Caco-2 (cell line): ENCODE measurements around the gene ZMYND8. TPM values are rescaled to one million over a fixed set of nuclear protein-coding genes. Genes with fewer than 3 reads are reported as not detected.

ENCODE experiments used
- BruUV-seq: library from RNA; stranded (reverse); fragments of 400-500 nt; replicated peaks from 2 replicates; lab custom pipeline; 2021; lab: Mats Ljungman, UMichigan
- CTCF ChIA-PET: fragments of 300-600 bp; sonication (Branson Sonifier 250); formaldehyde crosslinking; loops from one replicate; lab custom pipeline; 2022; ENCODE audit warnings: antibody characterized with exemption; lab: Charles Lee
- POLR2A ChIA-PET: fragments of 300-600 bp; sonication (Branson Sonifier 250); formaldehyde crosslinking; loops from one replicate; lab custom pipeline; 2022; ENCODE audit warnings: antibody characterized with exemption; lab: Charles Lee
- DNase-seq, 2 experiments: peaks; one replicate each; pipeline versions ENCODE4 v3.0.0 to v3.0.0-alpha.2; 2020 to 2022
- H3K27me3 ChIP-seq: replicated peaks from 2 replicates; pipeline ENCODE4 v1.6.0; 2011; ENCODE audit warnings: low read length; ENCODE audit not compliant: control insufficient read depth, insufficient read depth
- H3K36me3 ChIP-seq: 2 replicates; pipeline ENCODE4 v1.5.1; 2011; ENCODE audit warnings: low read length; ENCODE audit not compliant: control insufficient read depth, insufficient read depth
- H3K4me1 ChIP-seq: fragments of 250-450 bp; sonication (Bioruptor Pico); 2 replicates; pipeline ENCODE4 v1.5.1; 2020; ENCODE audit warnings: mild to moderate bottlenecking
- H3K4me3 ChIP-seq: 2 replicates; pipeline ENCODE4 v1.5.1; 2011; ENCODE audit warnings: low read depth, mild to moderate bottlenecking, control low read depth, low read length
- H3K9me3 ChIP-seq: fragments of 250-450 bp; sonication (Bioruptor Pico); 2 replicates; pipeline ENCODE4 v1.5.1; 2020; ENCODE audit warnings: mild to moderate bottlenecking, moderate library complexity
- H3K27ac Mint-ChIP-seq: one replicate; pipeline ENCODE4 v1.8.0; 2022; ENCODE audit warnings: mixed read lengths; ENCODE audit not compliant: unreplicated experiment
- H3K27me3 Mint-ChIP-seq: one replicate; pipeline ENCODE4 v1.8.0; 2022; ENCODE audit warnings: mixed read lengths; ENCODE audit not compliant: insufficient read depth, unreplicated experiment
- H3K36me3 Mint-ChIP-seq: one replicate; pipeline ENCODE4 v1.8.0; 2022; ENCODE audit warnings: mild to moderate bottlenecking, mixed read lengths; ENCODE audit not compliant: insufficient read depth, unreplicated experiment
- H3K4me1 Mint-ChIP-seq: one replicate; pipeline ENCODE4 v1.8.0; 2022; ENCODE audit warnings: low read depth, mixed read lengths; ENCODE audit not compliant: unreplicated experiment
- H3K4me3 Mint-ChIP-seq: one replicate; pipeline ENCODE4 v1.8.0; 2022; ENCODE audit warnings: mild to moderate bottlenecking, moderate library complexity, mixed read lengths; ENCODE audit not compliant: unreplicated experiment
- H3K9me3 Mint-ChIP-seq: one replicate; pipeline ENCODE4 v1.8.0; 2022; ENCODE audit warnings: mixed read lengths; ENCODE audit not compliant: unreplicated experiment
- CTCF ChIP-seq, 2 experiments: fragments of 200-600 bp in 1 of 2; IDR thresholded peaks; 1 replicate in 1 of 2; 2 replicates in 1 of 2; pipeline versions ENCODE4 v1.5.1 to v1.8.0; 2011 to 2022; ENCODE audit warnings: antibody characterized with exemption in 1 of 2, control low read depth in 1 of 2, inconsistent platforms in 1 of 2, low read depth in 1 of 2, low read length in 1 of 2, mild to moderate bottlenecking in 1 of 2, moderate library complexity in 1 of 2; ENCODE audit not compliant: insufficient read depth in 1 of 2, severe bottlenecking in 1 of 2, unreplicated experiment in 1 of 2
- intact Hi-C: fragments of 100-400 bp; cut with micrococcal nuclease; formaldehyde crosslinking; loops from one replicate; pipeline ENCODE4 v1.10.0; 2022; ENCODE audit not compliant: unreplicated experiment
- total RNA-seq: library from RNA; stranded (reverse); gene quantifications from 2 replicates; pipeline ENCODE4 v1.2.3, GENCODE V29; 2022

The ZMYND8 gene
- total RNA-seq, 1 experiment from 2014 or later = 194 TPM

- Mint-ChIP-seq H3K36me3 (peaks cover 100% of the 10 kb centered on the region), H3K27me3 (no peaks in the 10 kb centered on the region), H3K9me3 (no peaks in the 10 kb centered on the region), H3K27ac (no peak overlapping the region), H3K4me3 (no peak overlapping the region), H3K4me1 (peaks cover 9% of the 10 kb centered on the region)
- intact Hi-C loops = no loop called here
- ChIA-PET POLR2A (no interaction called here), CTCF (no interaction called here)
- DNase-seq = no peak
- peaks cover 25% of the 10 kb centered on the region for H3K36me3 ChIP-seq
- no peaks in the 10 kb centered on the region for H3K9me3 ChIP-seq
- no peaks in the 10 kb centered on the region for H3K4me1 ChIP-seq
- no TSS peak for BruUV-seq
- no peaks in the 10 kb centered on the region for H3K27me3 ChIP-seq
- no peak overlapping the region for H3K4me3 ChIP-seq
- no peak for TF ChIP-seq CTCF (IDR thresholded peaks at IDR 0.05; ENCODE audit: insufficient read depth in 1 of 2, low read depth in 1 of 2, low read length in 1 of 2, severe bottlenecking in 1 of 2, unreplicated experiment in 1 of 2)
Measured at GRCh38 chr20:47225458-47225857, 131.0 kb downstream of the ZMYND8 start.

- Histone ChIP-seq H3K27me3 (no peaks in the 10 kb centered on the region), H3K4me3 (no peak overlapping the region), H3K36me3 (peaks cover 26% of the 10 kb centered on the region), H3K4me1 (no peaks in the 10 kb centered on the region), H3K9me3 (no peaks in the 10 kb centered on the region)
- Mint-ChIP-seq H3K27me3 (no peaks in the 10 kb centered on the region), H3K4me3 (no peak overlapping the region), H3K36me3 (peaks cover 100% of the 10 kb centered on the region), H3K4me1 (peaks cover 9% of the 10 kb centered on the region), H3K9me3 (no peaks in the 10 kb centered on the region), H3K27ac (peak overlapping the region; percentile 57)
- ChIA-PET CTCF (no interaction called here), POLR2A (no interaction called here)
- intact Hi-C loops = no loop called here
- no peak for DNase-seq
- TF ChIP-seq CTCF (IDR thresholded peaks at IDR 0.05; ENCODE audit: insufficient read depth in 1 of 2, low read depth in 1 of 2, low read length in 1 of 2, severe bottlenecking in 1 of 2, unreplicated experiment in 1 of 2) = no peak
- BruUV-seq = no TSS peak
Measured at GRCh38 chr20:47224857-47225256, 131.6 kb downstream of the ZMYND8 start.

GRCh38 chr20:47224300-47224791, 132.2 kb downstream of the ZMYND8 start:
- no peaks in the 10 kb centered on the region for H3K9me3 Mint-ChIP-seq
- Histone ChIP-seq H3K4me3 (no peak overlapping the region), H3K9me3 (no peaks in the 10 kb centered on the region), H3K27me3 (no peaks in the 10 kb centered on the region), H3K4me1 (no peaks in the 10 kb centered on the region), H3K36me3 (peaks cover 29% of the 10 kb centered on the region)
- intact Hi-C loops = no loop called here
- peak overlapping the region; percentile 57 for H3K27ac Mint-ChIP-seq
- ChIA-PET POLR2A (no interaction called here), CTCF (no interaction called here)
- no peak overlapping the region for H3K4me3 Mint-ChIP-seq
- no TSS peak for BruUV-seq
- H3K36me3 Mint-ChIP-seq = peaks cover 100% of the 10 kb centered on the region
- no peak for DNase-seq
- peaks cover 9% of the 10 kb centered on the region for H3K4me1 Mint-ChIP-seq
- TF ChIP-seq CTCF (IDR thresholded peaks at IDR 0.05; ENCODE audit: insufficient read depth in 1 of 2, low read depth in 1 of 2, low read length in 1 of 2, severe bottlenecking in 1 of 2, unreplicated experiment in 1 of 2) = no peak
- no peaks in the 10 kb centered on the region for H3K27me3 Mint-ChIP-seq
